BE2C (cell line): Measurements from ENCODE around the gene CALCOCO2. TPM values are rescaled to one million over a fixed set of nuclear protein-coding genes. Genes with fewer than 3 reads are reported as not detected.

ENCODE experiments used
- DNase-seq: peaks from one replicate; pipeline ENCODE4 v3.0.0-alpha.2; 2020
- H3K27me3 ChIP-seq: fragments of 250-450 bp; sonication (Bioruptor Pico); 2 replicates; pipeline ENCODE4 v1.5.1; 2020; ENCODE audit warnings: mild to moderate bottlenecking
- H3K36me3 ChIP-seq: fragments of 250-450 bp; sonication (Bioruptor Pico); 2 replicates; pipeline ENCODE4 v1.5.1; 2020; ENCODE audit warnings: mild to moderate bottlenecking
- H3K4me1 ChIP-seq: fragments of 250-450 bp; sonication (Bioruptor Pico); 2 replicates; pipeline ENCODE4 v1.5.1; 2020
- H3K4me3 ChIP-seq: 2 replicates; pipeline ENCODE4 v1.5.1; 2011; ENCODE audit warnings: low read depth, low read length
- H3K9me3 ChIP-seq: fragments of 250-450 bp; sonication (Bioruptor Pico); 2 replicates; pipeline ENCODE4 v1.5.1; 2020
- polyA plus RNA-seq: library from polyadenylated mRNA; unstranded; fragments of >200 nt; gene quantifications from one replicate; pipeline ENCODE4 v1.2.1, GENCODE V29; 2012; ENCODE audit warnings: low read depth, missing spikeins; ENCODE audit not compliant: insufficient read length, insufficient read depth
- TF ChIP-seq, protein P1 (sequence below): IDR thresholded peaks from 2 replicates; pipeline ENCODE4 v1.5.1; 2012; ENCODE audit warnings: mild to moderate bottlenecking, low read depth, low read length

The CALCOCO2 gene, protein sequence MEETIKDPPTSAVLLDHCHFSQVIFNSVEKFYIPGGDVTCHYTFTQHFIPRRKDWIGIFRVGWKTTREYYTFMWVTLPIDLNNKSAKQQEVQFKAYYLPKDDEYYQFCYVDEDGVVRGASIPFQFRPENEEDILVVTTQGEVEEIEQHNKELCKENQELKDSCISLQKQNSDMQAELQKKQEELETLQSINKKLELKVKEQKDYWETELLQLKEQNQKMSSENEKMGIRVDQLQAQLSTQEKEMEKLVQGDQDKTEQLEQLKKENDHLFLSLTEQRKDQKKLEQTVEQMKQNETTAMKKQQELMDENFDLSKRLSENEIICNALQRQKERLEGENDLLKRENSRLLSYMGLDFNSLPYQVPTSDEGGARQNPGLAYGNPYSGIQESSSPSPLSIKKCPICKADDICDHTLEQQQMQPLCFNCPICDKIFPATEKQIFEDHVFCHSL
- 16.0 TPM for polyA plus RNA-seq

GRCh38 chr17:48830840-48831548 lies at the start of gene CALCOCO2:
CALCOCO2 (plus strand) TSS chr17:48831035; CDS start chr17:48841708, 10,673 bp downstream.
- Histone ChIP-seq H3K4me1 (no peaks in the 10 kb centered on the region), H3K27me3 (no peaks in the 10 kb centered on the region), H3K36me3 (no peaks in the 10 kb centered on the region), H3K9me3 (no peaks in the 10 kb centered on the region), H3K4me3 (peak within 1 kb of the TSS; percentile 96)
- TF ChIP-seq, protein P1, sequence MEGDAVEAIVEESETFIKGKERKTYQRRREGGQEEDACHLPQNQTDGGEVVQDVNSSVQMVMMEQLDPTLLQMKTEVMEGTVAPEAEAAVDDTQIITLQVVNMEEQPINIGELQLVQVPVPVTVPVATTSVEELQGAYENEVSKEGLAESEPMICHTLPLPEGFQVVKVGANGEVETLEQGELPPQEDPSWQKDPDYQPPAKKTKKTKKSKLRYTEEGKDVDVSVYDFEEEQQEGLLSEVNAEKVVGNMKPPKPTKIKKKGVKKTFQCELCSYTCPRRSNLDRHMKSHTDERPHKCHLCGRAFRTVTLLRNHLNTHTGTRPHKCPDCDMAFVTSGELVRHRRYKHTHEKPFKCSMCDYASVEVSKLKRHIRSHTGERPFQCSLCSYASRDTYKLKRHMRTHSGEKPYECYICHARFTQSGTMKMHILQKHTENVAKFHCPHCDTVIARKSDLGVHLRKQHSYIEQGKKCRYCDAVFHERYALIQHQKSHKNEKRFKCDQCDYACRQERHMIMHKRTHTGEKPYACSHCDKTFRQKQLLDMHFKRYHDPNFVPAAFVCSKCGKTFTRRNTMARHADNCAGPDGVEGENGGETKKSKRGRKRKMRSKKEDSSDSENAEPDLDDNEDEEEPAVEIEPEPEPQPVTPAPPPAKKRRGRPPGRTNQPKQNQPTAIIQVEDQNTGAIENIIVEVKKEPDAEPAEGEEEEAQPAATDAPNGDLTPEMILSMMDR: no peak
- peak; percentile 94 for DNase-seq

DNA sequence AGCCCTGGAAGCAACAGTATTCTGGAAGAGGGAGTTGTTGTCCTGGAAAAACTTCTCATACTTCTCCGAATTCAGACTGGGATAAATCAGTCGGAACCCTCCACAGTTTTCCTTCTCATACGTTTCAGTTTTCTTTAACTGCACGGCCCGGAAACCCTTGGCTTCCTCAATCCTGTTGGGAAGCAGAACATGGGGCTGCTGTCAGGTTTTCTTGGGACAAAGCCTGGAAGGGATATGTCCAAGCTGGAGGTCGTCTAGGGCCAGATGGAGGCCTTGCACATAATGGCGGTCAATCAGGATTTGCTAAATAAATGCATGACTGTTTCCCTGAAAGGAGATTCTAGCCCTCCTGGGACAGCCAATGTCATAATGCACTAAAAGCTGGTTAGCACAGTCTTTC lies 43.0 kb upstream of the CALCOCO2 start:
- H3K36me3 ChIP-seq: no peaks in the 10 kb centered on the region
- H3K9me3 ChIP-seq: no peaks in the 10 kb centered on the region
- no peak for DNase-seq
- H3K4me1 ChIP-seq: no peaks in the 10 kb centered on the region
- TF ChIP-seq, protein P1: no peak
- H3K4me3 ChIP-seq: no peak overlapping the region
- H3K27me3 ChIP-seq: peaks cover 77% of the 10 kb centered on the region

DNA sequence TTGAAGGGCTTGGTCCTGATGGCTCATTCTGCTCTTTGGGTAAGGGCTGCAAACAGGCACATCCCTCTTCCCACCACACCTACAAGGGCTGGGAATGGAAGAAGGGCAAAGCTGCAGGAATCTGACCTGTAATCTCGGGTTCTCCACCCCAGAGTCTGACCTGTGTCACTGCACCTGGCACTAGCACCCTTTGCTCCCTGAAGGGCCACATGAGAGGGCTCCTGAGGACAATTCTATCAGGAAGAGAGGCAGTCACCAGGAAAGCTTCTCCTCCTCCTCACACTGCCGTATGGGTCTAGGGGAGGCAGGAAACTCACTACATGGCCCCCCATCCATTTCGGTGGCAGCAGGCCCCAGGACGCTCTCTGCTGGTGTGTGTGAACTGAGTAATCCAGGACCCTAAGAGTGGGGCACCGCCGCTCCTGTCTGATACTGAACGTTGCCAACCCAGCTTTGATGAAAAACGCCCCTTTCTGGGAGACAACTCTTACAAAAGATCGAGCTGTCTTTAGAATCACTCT lies 40.2 kb upstream of the CALCOCO2 start:
- Histone ChIP-seq H3K27me3 (peaks cover 67% of the 10 kb centered on the region), H3K36me3 (no peaks in the 10 kb centered on the region), H3K4me3 (no peak overlapping the region), H3K9me3 (no peaks in the 10 kb centered on the region), H3K4me1 (no peaks in the 10 kb centered on the region)
- DNase-seq: no peak
- TF ChIP-seq, protein P1: no peak

- H3K4me3 ChIP-seq: no peak overlapping the region
- H3K27me3 ChIP-seq: peaks cover 71% of the 10 kb centered on the region
- no peaks in the 10 kb centered on the region for H3K9me3 ChIP-seq
- no peaks in the 10 kb centered on the region for H3K36me3 ChIP-seq
- DNase-seq: peak; percentile 66
- TF ChIP-seq, protein P1: peak; percentile 77
- H3K4me1 ChIP-seq: no peaks in the 10 kb centered on the region
Measured at GRCh38 chr17:48791128-48792032, 39.5 kb upstream of the CALCOCO2 start.

- no peaks in the 10 kb centered on the region for H3K36me3 ChIP-seq
- TF ChIP-seq, protein P1: no peak
- H3K4me1 ChIP-seq: no peaks in the 10 kb centered on the region
- H3K4me3 ChIP-seq: no peak overlapping the region
- no peaks in the 10 kb centered on the region for H3K9me3 ChIP-seq
- peaks cover 67% of the 10 kb centered on the region for H3K27me3 ChIP-seq
- no peak for DNase-seq
Measured at GRCh38 chr17:48792033-48792798, 38.6 kb upstream of the CALCOCO2 start.
